ENCODE data around the gene FAM110D.

- TF ChIP-seq CTCF (IDR thresholded peaks at IDR 0.05) (no peak), POLR2A (IDR thresholded peaks at IDR 0.05) (no peak)
Measured at GRCh38 chr1:26189331-26189730, 30.5 kb downstream of the FAM110D start.
